Stimulated activated CD4-positive, alpha-beta T cell treated with anti-CD3 and anti-CD28 coated beads, Interleukin-4, amount 100 ng/mL, for 24 hours (primary cell): ENCODE data around the gene DUSP10.

Experiments
- DNase-seq: peaks from one replicate; pipeline ENCODE4 v3.0.0-alpha.2; 2020

Gene DUSP10

DNA sequence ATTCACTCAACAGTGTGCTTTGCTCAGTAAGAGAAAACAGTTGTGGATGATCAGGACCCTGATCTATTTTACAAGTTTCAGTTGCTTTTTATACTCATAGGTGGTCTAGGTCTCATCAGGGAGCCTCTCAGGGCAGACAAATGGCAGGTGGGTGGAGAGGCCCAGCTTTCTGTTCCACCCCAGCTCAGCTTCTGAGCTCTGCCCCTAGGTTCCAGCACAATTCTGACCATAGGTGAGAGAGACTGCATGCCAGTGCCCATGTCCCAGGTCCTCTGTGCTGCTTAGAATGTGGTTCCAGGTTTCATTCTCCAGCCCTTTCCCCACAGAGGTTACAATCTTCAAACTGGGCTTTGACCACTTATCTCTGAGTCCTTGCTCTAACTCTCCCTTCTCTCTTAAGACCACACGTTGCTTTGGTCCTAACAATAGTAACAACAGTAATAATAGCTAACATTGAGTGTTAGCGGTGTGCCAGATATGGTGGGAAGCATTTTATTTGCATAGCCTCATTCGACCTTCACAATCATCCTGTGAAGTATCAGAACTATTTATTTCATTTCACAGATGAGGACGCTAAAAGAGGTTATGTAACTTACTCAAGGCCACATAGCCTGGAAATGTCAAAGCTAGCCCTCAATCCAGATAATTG, 19.6 kb upstream of the DUSP10 start:
- DNase-seq = no peak

DNA sequence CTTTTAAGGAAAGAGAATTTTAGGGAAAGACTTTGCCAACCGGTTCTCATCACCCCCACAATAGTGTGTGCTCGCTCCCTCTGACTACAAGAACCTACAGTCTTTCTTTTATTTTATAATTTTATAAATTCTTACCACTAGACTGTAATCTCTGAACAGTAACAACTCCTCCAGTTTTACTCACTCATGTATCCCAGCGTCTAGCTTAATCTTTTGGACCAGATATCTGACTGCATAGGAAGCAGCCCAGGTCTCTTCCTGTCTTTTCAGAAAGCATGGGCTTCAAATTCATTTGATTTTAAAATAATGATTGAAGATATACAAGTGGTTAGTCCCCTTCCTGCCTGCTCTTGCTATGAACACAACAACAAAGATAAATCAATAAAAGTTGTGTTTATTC, 19.0 kb upstream of the DUSP10 start:
- no peak for DNase-seq

DNA sequence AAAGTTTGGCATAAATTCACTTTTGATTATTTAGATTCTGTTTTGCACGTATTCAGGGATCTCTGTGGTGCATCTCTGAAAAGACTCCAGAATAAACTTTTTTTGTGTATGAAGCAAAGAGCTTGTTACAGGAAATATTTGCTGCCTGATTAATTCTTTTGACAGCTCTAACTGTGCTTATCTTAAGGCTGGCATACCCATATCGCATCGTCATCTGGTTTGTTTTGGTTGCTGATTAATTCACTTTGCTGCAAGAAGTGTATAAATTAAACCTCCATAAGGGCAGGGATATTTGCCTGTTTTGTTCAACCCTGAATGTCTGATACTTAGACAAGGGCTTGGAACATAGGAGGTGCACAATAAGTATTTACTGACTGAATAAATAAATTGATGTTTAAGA, 17.5 kb upstream of the DUSP10 start:
- no peak for DNase-seq

GRCh38 chr1:221758455-221758854, 16.6 kb upstream of the DUSP10 start:
- DNase-seq = no peak

GRCh38 chr1:221756830-221757551, 15.1 kb upstream of the DUSP10 start:
- DNase-seq = no peak

GRCh38 chr1:221753828-221754188, 11.9 kb upstream of the DUSP10 start:
- DNase-seq = no peak

DNA sequence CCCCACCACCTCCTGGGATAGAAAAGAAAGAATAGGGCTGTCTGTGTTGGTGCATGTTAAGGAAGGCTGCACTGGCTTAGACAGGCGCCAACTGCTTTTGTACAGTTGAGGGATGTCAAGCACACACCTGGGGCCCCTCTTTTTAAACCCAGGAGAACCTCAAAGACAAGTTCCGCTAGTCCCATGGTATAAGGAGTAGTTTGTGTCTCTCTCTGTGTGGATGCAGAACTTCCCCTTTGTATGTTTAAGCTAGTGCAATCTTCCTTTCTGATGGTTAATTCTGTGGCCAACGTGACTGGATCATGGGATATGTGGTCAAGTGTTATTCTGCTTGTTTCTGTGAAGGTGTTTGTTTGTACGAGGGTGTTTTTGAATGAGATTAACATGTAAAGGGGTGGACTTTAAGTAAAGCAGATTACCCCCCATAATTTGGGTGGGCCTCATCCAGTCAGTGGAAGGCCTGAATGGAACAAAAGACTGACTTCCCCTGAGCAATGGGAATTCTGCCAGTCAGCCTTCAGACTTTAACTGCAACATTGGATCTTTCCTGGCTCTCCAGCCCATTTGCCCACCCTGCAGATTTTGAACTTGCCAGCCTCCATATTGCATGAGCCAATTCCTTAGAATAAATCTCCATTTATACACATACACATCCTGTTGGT, 9.5 kb upstream of the DUSP10 start:
- no peak for DNase-seq

GRCh38 chr1:221748981-221749380, 7.1 kb upstream of the DUSP10 start:
- DNase-seq = no peak

DNA sequence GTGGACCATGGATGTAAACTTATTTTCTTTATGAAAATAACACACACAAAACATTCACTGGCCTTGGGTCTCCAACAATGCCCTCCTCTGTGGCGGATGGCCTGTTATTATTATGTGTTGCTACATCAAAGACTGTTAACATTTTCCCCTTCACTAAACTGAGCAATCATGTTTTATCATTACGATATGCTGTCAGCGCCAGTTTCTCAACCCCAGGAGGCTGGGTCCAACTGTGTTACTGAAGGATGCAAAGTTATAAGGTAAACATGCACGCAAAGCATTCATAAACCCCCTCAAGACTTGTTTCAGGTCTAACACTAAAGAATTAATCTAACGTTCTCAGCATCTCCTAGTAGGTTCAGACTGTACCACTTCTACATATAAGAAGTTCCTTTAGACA, 6.0 kb upstream of the DUSP10 start:
- no peak for DNase-seq

DNA sequence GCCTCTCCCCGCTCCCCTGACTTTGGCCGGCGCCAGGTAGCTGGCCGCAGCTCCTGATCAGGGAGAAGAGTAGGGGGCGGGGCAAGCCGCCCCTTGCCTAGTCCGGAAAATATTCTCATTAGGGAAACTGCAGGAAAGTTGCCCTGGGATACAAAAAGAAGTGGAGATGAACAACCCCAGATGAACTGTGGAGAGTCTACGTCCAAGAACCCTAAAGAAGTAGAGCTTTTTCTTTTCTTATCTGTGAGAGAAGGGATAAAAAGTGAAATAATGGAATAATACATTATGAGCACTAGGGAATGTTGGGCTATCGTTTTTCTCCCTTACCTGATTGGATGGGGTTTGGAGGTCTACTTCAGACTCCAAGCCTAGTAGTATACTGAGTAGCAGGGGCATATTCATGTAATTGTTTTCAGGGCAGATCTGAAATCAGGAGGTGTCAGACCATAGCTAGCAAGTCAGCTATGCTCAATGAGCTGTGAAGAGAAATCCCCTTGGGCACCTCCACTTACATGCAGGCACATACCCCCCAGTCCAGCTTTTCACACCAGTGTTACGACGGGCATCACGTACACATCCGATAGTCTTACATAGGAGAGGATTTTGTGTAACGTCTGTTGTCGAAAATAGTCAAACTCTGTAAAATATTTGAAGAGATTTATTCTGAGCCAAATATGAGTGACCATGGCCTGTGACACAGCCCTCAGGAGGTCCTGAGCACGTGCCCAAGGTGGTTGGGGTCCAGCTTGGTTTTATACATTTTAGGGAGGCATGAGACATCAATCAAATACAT, 1.7 kb upstream of the DUSP10 start:
- DNase-seq = no peak

- DNase-seq = peak; percentile 81
Observed at GRCh38 chr1:221742555-221743415, 896 bp upstream of the DUSP10 start.

- DNase-seq = peak; percentile 26
Observed at GRCh38 chr1:221740993-221741702, 741 bp downstream of the DUSP10 start.

DNA sequence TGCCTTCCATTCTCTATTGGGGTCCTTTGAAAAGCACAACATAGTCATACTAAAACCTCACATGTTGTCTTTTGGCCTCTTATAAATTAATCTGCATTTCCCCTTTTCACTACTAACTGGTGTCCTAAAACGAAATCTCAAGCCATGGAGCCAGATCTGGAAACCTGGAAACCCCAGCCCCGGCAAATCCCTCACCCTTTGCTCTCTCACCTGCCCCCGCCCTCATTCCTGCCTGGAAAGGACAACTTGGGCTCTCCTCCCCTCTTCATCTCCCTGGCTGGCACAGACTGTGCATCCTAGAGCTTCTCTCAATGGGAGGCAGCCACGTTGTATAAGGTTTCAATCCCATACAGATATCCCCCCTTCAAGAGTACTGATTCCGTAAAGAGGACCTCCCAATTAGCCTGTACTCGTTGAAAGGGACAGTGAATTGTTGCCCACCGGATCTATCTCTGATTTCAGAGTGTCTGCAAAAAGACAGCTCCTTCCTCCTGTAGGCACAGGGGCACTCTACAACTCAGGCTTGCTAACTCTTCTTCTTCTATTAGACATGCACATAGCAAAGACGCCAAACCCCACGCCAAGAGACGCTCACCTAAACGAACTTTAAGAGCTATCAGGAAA, 1.4 kb downstream of the DUSP10 start:
- DNase-seq = no peak

DNA sequence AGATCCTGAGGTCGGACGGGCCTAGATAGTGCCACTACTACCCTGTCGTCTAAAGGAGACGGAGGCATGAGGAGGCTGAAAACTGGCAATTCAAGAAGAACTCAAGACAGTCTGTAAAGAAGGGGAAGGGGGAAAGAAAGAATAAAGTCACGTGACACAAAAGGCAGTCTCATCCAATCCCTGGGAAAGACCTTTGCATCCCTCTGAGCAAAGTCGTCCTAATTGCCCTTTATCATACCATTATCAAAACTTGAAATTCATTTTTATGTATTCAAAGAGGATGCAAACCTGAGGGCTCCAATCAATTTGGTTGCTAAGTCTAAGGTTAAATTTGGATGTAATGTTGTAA, 2.2 kb downstream of the DUSP10 start:
- no peak for DNase-seq

DNA sequence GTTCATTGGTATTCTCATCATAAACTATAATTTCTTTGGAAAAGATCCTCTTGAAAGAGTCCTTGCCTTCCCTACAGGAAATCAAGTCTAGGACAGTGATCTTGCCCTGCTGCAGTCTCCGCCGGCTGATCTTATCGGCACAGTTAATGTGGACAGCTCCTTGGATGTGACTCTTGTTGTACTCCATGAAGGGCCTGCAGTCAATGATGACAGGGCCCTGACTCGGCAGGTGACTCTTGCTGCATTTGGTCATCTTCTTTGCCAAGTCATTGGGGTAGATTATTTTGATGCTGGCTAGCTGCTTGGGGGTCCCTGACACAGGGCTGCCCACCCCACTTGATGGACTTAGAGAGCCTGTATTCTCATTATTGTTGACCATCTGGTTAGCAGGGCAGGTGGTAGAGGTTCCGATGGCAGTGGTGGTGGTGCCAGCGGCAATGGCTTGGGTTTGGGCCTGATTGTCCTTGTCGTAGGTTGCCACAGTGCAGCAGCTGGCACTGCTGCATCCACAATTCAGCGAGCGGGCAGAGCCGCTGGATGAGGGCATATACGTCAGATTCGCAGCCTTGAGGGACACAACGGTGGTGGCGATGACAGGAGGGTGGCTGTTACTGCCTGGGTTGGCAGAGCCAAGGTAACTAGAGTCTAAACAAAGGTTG, 2.7 kb downstream of the DUSP10 start:
- no peak for DNase-seq

DNA sequence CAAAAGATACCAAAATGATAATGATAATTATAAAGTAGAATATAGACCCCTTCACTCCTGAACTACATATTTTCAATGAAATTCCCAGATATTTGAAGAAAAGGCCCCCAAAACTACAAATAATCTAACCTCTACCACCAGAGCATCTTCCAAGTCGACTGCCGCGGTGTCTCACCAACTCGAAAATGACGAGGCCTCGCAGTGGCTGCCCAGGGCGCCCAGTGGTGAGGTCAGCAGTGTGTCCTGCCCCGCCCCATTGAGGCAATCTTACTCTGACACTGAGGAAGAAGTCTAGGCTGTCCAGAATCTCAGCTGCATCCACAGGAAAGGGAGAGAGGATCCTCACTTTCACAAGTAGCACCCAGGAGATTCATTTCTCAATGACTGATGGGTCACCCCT, 5.2 kb downstream of the DUSP10 start:
- no peak for DNase-seq

GRCh38 chr1:221735999-221736398, 5.9 kb downstream of the DUSP10 start:
- no peak for DNase-seq

GRCh38 chr1:221734187-221734586, 7.7 kb downstream of the DUSP10 start:
- no peak for DNase-seq

DNA sequence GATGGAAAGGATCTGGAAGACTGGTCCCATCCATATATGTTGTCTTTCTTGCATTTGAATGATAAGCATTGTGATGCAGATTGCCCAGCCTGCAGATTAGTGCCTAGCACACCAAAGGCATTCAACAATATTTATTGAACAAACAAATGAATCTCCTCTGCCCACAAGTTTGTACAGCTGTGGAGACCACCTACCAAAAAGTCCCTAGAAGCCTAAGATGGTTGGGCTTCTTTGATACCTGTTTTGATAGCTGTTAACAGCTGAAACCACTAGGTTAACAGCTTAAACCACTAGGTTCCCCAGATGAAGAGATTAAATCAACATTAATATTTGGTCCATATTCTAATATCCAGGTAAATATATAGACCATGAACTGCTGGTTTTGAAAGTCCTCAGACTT, 9.8 kb downstream of the DUSP10 start:
- no peak for DNase-seq

DNA sequence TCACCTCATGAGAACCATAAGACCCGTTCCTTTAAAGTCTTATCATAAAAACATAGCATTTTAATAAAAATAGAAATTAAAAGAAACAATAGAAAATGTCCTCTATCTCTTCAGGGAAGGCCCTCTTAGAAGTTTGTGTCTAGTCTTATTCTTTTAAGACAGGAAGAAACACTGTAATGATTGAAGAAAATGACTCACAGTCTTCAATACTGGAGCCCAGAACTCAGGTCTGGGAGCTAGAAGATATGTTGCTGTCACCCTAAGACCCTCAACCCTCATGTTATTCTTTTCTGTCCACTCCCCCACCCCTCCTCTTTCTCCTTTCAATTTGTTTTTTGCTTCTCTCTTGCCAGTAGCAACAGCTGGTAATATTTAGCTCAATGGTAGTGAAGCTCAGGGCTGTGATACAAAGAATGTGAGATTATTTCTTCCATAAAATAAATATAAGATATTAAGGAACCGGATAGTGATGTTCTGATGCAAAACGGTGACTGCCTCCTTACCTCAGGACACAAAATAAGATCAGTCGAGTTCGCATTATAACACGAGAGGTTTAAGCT, 12.0 kb downstream of the DUSP10 start:
- no peak for DNase-seq
